Smooth muscle cell (in vitro differentiated cells): ENCODE data around the gene PPM1F. TPM values are rescaled to one million over a fixed set of nuclear protein-coding genes. Genes with fewer than 3 reads are reported as not detected.

Source experiments
- DNase-seq: peaks from one replicate; lab custom pipeline; 2025; ENCODE audit not compliant: unreplicated experiment; lab: John Stamatoyannopoulos, UW
- H2AFZ ChIP-seq: fragments of 200-600 bp; sonication (generic); 2 replicates; pipeline ENCODE4 v1.6.0; 2016; ENCODE audit warnings: antibody characterized with exemption, low read depth, mild to moderate bottlenecking
- H3F3A ChIP-seq: fragments of 200-600 bp; sonication (generic); 2 replicates; pipeline ENCODE4 v1.6.0; 2017; ENCODE audit warnings: antibody characterized with exemption, low read depth
- H3K27ac ChIP-seq: fragments of 200-600 bp; sonication (generic); 2 replicates; pipeline ENCODE4 v1.5.1; 2016; ENCODE audit warnings: low read depth, mild to moderate bottlenecking
- H3K27me3 ChIP-seq: fragments of 200-600 bp; sonication (generic); 2 replicates; pipeline ENCODE4 v1.6.1; 2016; ENCODE audit warnings: low read depth, mild to moderate bottlenecking
- H3K36me3 ChIP-seq: fragments of 200-600 bp; sonication (generic); 2 replicates; pipeline ENCODE4 v1.5.1; 2016; ENCODE audit warnings: low read depth
- H3K4me1 ChIP-seq: fragments of 200-600 bp; sonication (generic); 2 replicates; pipeline ENCODE4 v1.5.1; 2016; ENCODE audit warnings: low read depth
- H3K4me2 ChIP-seq: fragments of 200-600 bp; sonication (generic); 2 replicates; pipeline ENCODE4 v1.6.0; 2016; ENCODE audit warnings: mild to moderate bottlenecking
- H3K4me3 ChIP-seq: fragments of 200-600 bp; sonication (generic); 2 replicates; pipeline ENCODE4 v1.5.1; 2016; ENCODE audit warnings: mild to moderate bottlenecking
- H3K79me2 ChIP-seq: fragments of 200-600 bp; sonication (generic); 2 replicates; pipeline ENCODE4 v1.6.0; 2016; ENCODE audit warnings: low read depth, mild to moderate bottlenecking
- H3K9ac ChIP-seq: fragments of 200-600 bp; sonication (generic); 2 replicates; pipeline ENCODE4 v1.6.0; 2016; ENCODE audit warnings: low read depth
- H3K9me3 ChIP-seq: fragments of 200-600 bp; sonication (generic); replicated peaks from 2 replicates; pipeline ENCODE4 v1.5.1; 2016; ENCODE audit warnings: low read depth
- H4K20me1 ChIP-seq: fragments of 200-600 bp; sonication (generic); 2 replicates; pipeline ENCODE4 v1.6.0; 2016; ENCODE audit warnings: low read depth
- CTCF ChIP-seq: fragments of 200-600 bp; sonication (generic); IDR thresholded peaks from 2 replicates; pipeline ENCODE4 v1.5.1; 2017; ENCODE audit warnings: borderline replicate concordance, mild to moderate bottlenecking, antibody characterized with exemption; ENCODE audit not compliant: insufficient read depth, poor library complexity, severe bottlenecking
- WGBS: methylation state at CpG from one replicate; pipeline ENCODE4 v1.1.7; 2016; ENCODE audit warnings: low lambda C conversion rate; 5-methylcytosine and 5-hydroxymethylcytosine counted together
- polyA plus RNA-seq: library from polyadenylated mRNA; unstranded; fragments of >200 nt; fragmentation: Nextera tagmentation; extraction: Ambion mirVana; gene quantifications from 2 replicates; pipeline ENCODE4 v1.2.1, GENCODE V29; 2016
- total RNA-seq: library from RNA; depleted of rRNA; stranded (reverse); fragments of >200 nt; gene quantifications from 2 replicates; pipeline ENCODE4 v1.2.3, GENCODE V29; 2014

Gene PPM1F
- total and polyA plus RNA-seq, 2 experiments from 2014 or later = 11.8 to 15.2 TPM

DNA sequence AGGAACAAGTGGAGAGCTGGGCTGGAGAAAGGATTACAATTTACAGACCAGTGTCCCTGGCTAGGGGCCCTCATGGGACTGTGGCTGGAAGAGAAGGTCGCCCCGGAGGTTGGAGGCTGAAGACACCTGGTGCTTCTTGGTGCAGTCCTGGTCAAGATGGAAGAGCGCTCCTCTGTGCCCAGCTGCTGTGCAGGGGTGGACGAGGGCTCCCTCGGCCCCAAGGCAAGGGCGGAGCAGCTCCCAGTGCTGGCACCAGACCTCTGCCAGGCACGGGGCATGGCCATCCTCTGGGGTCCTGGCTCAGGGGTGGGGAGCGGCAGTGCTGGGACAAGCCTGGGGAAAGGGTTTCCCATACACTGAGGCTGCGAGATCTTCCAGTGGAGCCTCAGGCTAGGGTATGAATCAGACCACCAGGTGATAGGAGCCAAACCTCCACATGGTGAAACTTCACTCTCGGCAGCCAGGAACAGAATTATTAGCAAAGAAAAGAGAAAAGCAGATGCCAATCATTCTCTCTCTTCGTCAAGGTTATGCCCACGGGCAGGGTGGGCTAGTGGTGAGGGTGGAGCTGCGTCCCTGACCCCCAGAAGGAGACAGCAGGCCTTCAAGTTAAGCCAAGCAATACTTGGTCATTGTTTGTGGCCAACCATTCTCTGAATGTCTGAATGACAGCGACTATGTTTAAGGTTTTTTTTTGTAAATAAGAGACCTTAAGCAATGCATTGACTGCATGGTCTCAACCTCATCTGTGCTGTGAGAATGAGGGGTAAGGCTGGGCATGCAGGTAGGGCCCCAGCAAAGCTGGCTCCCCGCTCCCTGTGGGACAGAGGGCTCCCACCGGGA, 32.1 kb downstream of the PPM1F start:
- WGBS = 91% methylated on average over 16 of the region's 16 CpGs
- Histone ChIP-seq H3K4me1 (peaks cover 14% of the 10 kb centered on the region), H3F3A (no peaks in the 10 kb centered on the region), H3K4me2 (no peak overlapping the region), H4K20me1 (no peaks in the 10 kb centered on the region), H3K79me2 (no peaks in the 10 kb centered on the region), H3K27me3 (no peaks in the 10 kb centered on the region), H3K4me3 (no peak overlapping the region), H3K9ac (no peak overlapping the region), H3K9me3 (no peaks in the 10 kb centered on the region), H3K36me3 (no peaks in the 10 kb centered on the region), H2AFZ (no peak overlapping the region), H3K27ac (no peak overlapping the region)
- no peak for DNase-seq
- no peak for TF ChIP-seq CTCF

DNA sequence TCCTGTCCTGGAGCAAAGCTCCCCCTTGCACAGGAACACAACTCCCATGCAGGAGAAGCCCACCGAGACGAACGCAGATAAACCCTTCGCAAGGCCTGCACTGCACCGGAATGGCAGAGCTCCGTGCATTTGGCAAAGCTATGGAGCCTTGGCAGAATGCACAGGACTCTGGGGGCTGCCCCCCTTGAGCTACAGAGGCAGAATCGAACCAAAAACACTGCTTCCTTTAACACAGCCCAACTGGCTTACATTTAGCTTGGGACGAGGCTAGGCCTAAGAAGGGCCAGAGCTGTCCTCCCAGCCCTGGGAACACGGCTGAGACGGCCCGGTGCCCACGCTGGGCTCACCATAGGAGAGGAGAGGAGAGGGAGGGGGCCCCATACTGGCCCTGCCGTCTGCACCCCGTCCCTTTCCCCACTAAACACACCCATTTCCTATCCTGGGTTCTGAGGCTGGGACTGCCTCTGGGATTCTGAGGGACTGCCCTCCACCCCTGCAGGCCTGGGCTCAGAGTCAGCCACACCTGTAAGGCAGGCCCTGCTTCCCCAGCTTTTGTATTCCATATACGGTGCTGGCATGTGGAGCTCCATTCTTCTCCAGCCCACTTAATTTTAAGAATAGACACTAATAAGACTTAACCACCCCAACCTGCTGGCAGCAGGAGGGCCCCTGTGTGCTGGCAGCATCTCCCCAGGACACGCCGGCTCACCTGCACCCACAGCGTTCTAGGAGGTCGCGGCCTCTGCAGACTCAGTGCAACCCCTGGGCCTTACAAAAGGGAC, 32.9 kb downstream of the PPM1F start:
- no peaks in the 10 kb centered on the region for H3K79me2 ChIP-seq
- H2AFZ ChIP-seq = no peak overlapping the region
- no peaks in the 10 kb centered on the region for H3F3A ChIP-seq
- no peak for TF ChIP-seq CTCF
- no peak overlapping the region for H3K4me2 ChIP-seq
- H3K4me3 ChIP-seq = no peak overlapping the region
- no peak overlapping the region for H3K27ac ChIP-seq
- no peaks in the 10 kb centered on the region for H3K36me3 ChIP-seq
- H4K20me1 ChIP-seq = no peaks in the 10 kb centered on the region
- no peak overlapping the region for H3K9ac ChIP-seq
- 88% methylated on average over 18 of the region's 20 CpGs for WGBS
- DNase-seq = no peak
- no peaks in the 10 kb centered on the region for H3K9me3 ChIP-seq
- peaks cover 14% of the 10 kb centered on the region for H3K4me1 ChIP-seq
- H3K27me3 ChIP-seq = no peaks in the 10 kb centered on the region

DNA sequence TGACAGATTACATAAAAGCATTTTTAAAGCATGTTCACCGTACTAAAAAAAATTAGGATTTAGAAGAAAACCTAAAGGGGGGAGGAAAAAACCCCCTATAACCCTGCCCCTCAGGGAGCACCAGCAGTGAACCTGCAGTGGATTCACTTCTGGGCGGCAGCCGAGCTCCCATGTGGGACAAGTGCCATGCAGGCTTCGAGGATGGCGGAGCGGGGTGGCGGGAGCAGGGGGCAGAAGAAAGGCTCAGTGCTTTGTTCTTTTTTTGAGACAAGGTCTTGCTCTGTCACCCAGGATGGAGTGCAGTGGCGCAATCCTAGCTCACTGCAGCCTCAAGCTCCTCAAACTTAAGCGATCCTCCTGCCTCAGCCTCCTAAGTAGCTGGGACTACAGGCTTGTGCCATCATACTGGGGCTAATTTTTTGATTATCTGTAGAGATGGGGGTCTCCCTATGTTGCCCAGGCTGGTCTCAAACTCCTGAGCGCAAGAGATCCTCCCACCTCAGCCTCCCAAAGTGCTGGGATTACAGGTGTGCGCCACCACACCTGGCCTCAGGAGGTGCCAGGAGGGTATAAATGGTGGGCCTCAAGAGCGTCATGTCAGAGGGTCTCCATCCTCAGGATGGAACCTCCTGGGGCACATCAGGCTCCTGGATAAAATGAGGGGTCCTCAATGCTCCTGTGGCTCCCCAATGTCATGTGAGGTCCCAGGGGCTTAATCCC, 34.0 kb downstream of the PPM1F start:
- DNase-seq = no peak
- TF ChIP-seq CTCF = no peak

More for the DNA sequence above, 34.0 kb downstream of the PPM1F start:
- Histone ChIP-seq H3K9me3 (no peaks in the 10 kb centered on the region), H3K27ac (no peak overlapping the region), H3K79me2 (no peaks in the 10 kb centered on the region), H3K4me1 (peaks cover 14% of the 10 kb centered on the region), H2AFZ (no peak overlapping the region), H3K4me3 (no peak overlapping the region), H3K9ac (no peak overlapping the region), H3K36me3 (no peaks in the 10 kb centered on the region), H3F3A (no peaks in the 10 kb centered on the region), H3K4me2 (no peak overlapping the region), H3K27me3 (no peaks in the 10 kb centered on the region), H4K20me1 (no peaks in the 10 kb centered on the region)
- WGBS = 97% methylated on average over 12 of the region's 12 CpGs
